HG03342 (cell line): ENCODE measurements around the gene KBTBD13.
"Not testable (repeated sequence)": the region's sequence is repeated elsewhere in the genome, so short reads cannot be mapped to it uniquely, and the experiment has no call there.

Experiments
- ATAC-seq: cut with Tn5 transposase; IDR thresholded peaks from one replicate; pipeline ENCODE4 v1.9.1; 2021; ENCODE audit warnings: mild to moderate bottlenecking, moderate library complexity; ENCODE audit not compliant: unreplicated experiment

KBTBD13 gene

DNA sequence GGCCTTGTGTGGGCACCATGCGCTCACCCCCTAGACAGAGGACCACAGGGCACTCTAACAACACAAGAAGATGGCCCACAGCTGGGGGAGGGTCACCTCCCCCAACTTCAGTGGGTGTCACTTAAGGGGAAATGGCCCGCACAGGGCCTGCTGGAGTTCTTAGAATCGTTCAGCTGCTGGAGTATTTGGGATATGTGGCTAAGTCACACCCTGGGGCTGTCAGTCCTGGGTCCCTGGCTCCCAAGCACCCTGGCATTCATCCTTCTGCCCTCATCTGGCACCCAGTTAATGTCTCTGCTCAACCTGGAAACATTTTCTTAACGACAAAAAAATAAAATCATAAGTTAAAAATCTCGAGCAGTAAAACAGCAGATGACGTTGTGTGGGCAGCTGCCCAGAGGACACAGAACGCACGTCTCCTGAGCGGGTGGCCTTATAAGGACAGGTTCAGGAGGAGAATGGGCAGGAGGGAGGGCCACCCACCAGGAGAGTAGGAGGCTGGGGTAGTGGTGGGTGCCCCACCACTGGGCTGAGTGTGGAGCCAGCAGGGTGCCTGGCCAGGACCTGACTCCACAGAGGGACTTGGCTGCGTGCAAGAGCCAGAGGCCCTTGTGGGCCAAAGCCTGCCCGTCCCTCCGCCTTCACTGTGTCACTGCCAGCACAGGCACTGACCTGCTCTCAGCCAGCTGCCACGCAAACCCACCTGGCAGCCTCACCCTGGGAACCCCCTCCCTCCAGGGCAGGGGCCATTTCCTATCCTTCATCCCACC lies 11.5 kb downstream of the KBTBD13 start:
- ATAC-seq = no peak

DNA sequence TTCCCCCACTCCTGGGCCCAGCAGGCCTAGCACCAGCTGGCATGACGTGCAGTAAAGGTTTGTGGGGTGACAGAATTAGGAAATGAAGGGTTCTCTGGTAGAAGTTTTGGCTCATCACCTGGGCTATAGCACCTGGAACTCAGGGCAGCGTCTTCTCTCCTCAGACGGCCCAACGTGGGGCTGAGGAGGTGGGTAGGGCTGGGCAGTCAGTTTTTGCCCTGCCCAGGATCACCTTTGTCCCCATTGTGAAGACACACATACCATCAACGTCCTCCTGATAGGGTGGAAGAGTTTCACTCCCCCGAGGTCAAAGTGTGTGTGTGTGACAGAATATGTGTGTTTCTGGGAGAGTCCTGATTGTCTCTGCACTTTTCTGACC lies 12.1 kb downstream of the KBTBD13 start:
- ATAC-seq = no peak

DNA sequence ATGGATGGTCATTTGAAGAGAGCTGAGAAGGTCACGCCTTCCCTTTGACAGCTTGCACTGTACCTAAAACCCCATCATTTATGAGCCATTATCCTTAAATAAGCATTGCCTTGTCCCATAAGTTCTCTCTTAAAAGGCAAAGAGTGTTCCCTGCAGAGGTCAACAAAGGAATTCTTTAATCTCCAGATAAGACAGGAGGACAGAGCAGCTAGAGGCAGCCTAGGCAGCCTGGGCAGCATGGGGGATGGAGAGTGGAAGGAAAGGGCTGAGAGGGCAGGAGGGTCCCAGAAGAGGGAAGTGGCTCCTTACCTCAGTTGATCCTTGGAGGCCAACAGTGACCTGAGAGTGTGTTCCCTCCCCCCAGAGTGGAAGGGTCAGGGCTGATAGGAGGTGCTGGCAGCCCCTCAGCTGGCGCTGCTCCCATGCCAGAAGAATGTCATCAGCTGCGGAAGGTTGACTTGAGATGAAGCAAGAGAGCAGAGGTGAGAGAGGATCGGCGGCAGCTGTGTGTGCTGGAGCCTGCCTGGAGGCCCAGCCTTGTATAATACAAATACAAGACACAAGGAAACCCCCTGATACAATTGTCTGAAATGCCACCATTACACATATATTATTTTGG lies 12.8 kb downstream of the KBTBD13 start:
- ATAC-seq = no peak

DNA sequence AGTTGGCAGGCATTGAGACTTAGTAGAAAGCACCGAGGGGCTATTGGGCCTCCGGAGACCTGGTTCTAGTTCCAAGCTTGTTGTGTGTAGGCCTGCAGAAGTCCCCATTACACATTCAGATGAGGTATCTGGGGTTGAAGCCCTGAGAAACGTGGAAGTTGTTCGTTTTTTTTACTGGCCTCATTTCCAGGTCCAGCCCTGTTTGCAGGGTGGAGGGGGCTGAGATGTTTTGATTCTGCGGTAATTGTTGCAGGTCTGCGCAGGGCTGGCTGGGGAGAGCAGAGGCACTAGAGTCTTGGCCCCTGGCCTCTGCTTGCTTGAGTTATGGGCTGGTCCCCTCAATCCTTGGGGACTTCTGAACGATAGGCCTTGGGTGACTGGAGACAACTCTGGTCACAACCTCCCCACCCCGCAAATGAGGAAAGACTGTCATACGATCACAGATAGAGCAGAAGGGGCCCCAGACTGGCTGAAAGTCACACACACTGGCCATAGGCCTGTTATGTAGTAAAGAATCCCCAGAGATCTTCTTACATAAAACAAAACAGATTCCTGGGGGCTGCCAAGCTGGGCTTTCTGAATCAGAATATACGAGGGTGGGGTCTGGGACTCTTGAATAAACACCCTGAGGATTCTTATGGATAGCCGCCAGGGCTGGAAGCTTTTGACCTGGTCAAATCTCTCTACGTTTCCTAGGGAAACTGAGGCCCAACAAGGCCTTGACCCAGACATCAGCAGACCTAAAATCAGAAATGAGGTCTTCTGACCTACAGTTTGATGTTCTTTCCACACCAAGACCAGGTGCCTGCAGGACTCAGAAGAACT lies 15.6 kb downstream of the KBTBD13 start:
- ATAC-seq = no peak

DNA sequence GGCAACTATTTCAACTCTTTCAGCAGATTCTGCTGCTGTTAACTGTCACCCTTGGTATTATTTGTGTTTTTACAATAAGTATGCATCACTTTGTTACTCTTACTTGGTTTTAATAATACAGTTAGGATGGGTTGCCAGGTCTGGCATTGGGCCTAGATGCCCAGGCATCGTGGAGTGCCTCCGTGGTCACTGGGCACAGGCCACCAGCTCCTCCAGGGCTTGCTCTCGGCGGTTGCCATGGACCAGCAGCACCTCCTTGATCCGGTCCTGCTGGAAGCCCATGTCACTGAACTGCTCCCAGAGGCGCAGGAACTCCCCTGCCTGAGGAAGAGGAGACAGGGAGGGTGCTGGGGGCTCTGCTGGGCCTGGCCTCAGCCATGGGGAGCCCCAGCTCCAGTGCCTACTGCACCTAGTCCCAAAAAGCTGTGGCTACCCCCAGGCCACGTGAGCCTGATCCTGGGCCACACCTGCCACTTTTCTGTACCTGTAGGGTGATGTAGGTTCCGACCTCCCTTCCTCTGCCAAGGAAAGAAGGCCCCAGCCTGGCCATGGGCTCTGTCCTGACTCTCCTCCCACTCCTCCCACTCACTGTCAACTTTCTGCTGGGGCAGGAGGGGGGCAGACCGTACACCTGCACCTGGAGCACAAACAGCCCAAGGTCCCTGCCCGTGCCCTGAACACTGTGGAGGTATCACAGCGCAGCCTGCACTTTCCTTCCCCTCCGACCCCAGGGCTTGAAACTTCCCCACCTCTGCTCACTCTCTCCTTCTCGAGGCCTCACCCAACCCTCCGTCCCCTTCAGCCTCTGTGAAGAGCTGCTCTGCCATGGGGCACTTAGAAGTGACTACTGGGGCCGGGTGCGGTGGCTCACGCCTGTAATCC lies 16.6 kb downstream of the KBTBD13 start:
- no peak for ATAC-seq

DNA sequence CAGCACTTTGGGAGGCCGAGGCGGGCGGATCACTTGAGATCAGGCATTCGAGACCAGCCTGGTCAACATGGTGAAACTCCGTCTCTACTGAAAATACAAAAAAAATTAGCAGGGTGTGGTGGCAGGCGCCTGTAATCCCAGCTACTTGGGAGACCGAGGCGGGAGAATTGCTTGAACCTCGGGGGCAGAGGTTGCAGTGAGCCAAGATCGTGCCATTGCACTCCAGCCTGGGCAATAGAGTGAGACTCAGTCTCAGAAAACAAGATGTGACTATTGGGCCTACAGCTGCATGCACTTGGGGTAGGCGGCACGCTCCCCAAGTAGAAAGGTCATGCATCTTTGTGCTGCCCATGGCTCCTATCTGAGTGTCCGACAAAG lies 17.2 kb downstream of the KBTBD13 start:
- ATAC-seq = not testable (repeated sequence)

DNA sequence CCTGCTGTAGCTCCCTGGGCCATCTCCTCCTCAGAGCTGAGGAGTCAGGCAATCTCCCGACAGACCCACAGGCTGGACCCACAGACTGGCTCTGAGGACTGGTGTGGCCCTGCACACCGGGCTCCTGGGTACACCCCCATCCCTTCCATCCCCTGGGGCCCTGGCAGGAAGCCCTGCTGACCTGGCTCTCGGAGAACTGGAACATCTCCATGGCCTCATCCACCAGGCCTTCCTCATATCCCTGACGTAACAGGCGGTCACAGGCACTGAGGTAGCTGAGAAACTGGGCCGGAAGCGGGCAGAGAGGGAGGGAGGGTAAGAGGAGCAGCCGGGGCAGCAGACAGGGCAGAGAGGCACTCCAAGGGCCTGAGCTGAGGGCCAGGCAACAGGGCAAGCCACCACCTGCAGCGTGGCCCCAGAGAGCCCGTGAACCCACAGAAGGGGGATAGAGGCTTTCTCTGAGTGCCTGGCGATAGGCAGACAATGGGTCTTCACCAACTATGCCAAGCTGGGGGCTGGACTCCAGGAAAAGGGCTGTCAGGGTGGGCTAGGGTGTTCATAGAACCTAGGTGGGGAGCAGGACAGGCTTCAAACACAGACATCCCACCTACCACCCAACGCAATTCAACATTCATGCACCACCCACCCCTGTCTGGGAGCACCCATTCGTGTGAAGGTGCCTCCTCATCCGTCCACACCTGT lies 17.9 kb downstream of the KBTBD13 start:
- no peak for ATAC-seq

DNA sequence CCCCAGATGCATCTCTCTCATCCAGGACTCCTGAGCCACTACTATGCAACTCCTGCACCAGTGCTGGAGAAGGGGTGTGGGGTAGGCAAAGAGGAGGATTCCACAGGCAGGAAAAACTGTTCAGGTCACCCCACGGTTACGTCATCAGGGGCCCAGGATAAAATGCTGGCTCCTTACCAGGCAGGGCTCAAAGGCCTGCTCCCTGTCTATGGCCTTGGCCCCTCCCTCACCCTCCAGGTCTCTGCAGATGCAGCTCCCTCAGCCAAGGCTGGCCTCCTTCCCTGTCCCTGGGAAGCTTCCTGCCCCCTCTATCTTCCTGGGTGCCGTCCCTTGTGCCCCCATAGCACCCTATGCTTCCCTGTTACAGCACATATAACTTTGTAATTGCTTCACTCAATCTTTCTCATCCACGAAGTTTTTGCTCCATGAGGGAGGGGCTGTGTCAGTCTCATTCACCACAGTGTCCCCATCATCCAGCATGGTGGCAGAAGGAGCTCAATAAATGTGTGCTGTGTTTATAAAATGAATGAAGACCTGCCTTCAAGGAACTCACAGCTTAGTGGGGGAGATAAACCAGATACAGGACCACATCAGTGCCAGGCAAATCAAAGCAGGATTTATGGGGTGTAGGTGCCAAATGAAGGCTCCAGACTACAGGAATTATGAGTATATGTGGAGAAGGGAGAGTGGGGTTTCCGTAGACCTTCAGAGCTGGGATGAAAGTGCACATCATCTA lies 18.6 kb downstream of the KBTBD13 start:
- ATAC-seq = no peak

DNA sequence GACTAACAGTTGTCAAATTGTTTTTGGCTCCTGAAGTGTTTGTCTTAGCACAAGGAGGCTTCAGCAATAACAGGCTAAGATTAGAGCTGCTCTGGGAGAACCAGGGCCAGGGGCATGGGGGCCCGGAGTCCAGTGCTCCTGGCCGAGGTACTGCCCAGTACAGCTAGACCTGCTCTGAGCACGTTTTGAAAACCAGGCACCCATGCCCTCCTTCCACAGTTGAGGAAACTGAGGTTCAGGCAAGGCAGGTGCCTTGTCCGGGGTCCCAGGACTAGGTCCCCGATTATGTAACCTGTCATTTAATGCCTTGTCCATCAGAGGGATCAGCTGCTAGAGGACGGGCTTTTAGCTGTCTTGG lies 19.2 kb downstream of the KBTBD13 start:
- ATAC-seq = no peak

DNA sequence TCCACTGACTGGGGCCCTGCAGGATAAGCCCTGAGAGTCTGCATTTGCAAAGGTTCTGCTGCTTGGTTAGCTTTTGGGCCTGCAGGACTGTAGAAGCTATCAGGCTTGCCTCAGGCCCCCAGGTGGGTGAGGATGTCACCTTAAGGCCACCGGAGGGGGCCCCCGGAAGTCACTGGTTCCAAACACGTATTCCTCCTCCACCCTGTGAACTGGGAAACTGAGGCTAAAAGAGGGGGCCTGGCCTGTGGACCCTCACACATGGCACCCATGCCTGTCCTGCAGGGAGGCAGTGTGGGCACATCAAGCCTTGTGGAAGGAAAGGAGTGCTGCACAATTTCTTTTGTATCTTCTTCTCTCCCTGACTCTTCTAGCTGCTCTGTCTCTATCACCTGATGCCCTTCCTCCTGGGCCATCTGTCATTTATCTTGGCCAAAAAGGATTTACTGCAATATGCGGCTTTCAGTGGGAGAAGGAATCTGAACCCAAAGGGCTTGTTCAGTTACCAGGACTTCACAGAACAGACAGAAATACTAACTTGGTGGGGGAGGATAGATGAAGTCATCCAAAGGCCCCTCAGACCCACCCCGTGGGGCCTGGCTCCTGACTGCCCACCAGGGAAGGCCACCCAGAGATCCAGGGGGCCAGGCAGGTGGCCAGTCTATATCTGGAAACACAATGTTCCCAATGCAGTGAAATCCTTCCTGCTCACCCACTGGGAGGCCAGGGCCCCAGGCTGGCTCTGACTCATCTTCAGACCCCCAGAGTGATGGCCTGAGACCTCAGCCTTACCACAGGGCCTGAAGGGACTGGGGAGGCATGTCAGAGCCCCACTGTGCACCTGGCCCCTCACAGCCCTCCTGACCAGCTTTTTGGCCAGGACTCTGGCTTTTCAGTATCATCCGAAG lies 20.2 kb downstream of the KBTBD13 start:
- ATAC-seq = no peak

DNA sequence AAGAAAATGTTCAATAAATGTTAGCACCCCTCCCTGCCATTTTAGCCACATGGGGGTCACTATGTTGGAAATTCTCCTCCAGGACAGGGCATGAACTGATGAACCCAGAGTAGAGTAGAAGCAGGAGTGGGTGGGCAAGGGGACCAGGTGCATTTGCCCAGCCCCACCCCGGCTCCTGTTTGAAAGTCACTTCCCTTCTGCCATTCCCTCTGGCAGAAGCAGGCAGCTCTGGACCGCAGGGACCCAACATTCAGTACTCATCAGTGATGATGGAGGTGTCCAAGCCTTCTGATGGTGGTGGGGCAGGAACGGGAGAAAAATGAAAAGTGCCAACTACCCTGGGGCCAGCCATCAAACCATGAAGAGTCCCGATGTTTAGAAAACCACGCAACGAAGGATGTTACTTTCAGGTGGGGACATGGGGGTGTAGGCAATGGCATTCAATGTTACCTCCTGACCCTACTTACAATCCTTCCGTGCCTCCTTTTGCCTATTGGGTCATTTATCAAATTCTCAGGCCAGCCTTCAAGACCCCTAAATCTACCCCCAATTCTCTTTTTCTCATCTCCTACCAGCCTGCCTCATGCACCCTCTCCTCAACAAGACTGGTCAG lies 21.2 kb downstream of the KBTBD13 start:
- no peak for ATAC-seq

DNA sequence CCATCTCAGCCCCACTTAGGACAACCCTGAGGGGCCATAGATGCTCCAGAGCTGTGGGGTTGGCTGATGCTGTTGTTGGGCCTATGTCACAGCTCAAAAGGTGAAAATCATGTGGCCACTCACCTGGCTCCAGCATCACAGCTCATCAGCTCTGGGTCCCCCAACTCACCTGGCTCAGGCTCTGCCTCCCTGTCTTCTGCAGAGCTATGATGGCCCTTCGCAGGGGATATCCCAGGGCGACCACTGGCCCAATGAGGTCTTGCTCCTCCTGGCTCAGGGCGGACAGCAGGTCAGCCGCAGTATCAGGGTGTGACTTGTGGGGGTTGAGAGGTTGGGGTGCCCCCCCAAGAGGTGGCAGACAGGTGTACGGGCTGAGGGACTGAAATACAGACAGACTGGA lies 22.8 kb downstream of the KBTBD13 start:
- ATAC-seq = no peak

DNA sequence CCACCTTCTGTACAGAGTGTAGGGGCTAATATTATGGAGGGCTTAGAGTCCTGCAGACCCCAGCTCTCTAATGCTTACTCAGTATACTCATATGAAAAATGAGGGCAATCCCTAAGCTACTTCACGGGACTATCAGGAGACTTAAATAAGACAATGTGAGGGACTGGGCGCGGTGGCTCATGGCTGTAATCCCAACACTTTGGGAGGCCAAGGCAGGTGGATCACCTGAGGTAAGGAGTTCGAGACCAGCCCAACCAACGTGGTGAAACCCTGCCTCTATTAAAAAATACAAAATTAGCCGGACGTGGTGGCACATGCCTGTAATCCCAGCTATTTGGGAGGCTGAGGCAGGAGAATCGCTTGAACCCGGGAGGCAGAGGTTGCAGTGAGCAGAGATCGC lies 23.3 kb downstream of the KBTBD13 start:
- ATAC-seq = not testable (repeated sequence)

DNA sequence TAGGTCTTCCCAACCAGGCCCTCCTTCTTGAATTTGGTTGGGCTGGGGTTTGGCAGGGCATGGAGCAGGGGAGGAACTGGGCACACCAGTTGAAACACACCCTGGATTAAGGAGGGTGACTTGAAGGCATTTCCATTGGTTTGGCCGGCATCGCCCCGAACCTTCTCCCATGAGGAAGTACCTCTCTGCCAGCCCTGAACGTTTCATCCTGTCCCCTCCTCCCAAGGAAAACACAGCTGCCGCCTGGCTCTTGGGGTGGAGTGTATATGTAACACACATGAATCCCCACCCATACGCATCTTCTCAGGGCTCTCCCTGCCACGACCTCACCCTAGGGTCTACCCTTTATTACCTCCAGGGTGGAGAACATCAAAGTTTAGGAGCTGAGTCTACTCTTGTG lies 23.9 kb downstream of the KBTBD13 start:
- no peak for ATAC-seq

DNA sequence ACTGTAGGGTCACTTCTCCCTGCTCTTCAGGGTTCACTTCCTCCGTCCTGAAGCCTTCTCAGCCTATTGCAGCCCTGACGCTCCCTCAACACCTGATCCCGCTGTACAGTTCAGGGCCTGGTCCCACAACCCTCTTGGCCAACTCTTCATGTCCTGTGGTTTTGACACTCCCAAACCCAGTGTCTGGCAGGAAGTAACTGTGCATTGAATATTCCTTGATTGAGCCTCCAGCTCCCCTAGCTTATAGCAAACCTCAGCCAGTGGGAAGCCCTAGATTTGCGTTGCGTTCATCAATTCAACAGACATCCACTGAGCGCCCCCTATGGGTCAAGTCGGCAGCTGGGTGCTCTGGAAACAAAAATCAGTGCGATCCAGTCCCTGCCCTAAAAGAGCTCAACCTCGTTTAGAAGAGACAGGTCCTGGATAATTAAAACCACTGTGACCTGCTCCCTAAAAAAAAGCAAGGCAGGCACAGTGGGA lies 24.9 kb downstream of the KBTBD13 start:
- ATAC-seq = no peak

DNA sequence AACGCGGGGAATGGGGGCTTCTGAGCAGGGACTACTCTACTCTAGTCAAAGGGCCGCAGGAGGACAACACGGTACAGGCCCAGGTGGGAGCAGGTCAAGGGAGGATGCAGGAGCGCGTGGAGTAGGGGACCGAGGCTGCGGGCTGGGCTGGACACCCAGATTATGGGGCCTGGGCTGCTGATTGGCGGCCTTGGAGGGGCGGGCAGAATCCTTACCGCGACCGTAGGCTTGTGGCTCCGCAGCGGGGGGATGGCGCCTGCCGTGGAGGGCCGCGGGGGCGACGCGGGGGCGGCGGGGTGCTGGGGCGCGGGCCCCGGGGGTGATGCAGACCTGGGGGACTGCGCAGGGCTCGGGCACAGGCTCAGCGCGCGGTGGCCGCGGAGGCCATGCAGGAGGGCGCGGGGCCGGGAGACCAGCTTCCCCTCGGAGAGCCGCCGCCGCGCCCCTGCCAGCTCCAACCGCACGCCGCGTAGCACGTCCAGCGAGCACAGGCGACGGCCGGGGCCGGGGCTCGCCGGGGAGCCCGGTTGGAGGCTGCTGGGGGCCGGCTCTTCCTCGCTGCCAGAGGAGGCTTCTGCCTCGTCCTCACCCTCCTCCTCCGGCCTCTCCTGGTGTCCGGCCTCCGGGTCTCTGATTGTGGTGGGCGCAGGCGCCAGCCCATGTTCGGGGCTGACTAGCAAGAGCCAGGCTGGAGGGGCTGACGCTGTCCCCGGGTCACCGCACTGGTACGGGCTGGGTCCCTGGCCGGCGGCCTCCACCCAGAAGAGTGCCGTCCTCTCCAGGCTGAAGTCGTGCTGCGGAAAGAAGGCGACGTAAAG lies 25.6 kb downstream of the KBTBD13 start:
- no peak for ATAC-seq

DNA sequence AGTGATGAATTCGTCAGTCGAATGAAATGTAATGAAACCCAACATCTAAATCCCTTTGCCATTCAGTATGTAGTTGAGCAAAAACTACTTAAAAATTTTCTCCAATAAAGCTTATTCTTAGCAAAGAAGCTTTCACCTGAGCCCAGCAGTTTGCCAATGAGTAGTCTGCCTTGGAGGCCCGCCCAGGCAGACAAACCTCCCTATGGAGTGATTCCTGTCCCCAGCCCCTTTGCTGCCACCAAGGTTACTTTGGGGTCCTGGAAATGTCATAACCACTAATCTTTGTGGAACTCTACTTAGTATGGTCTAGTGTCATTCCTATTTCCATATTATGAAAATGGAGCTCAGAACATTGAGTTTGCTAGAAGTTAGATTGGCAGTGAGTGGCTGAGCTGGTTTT lies 26.4 kb downstream of the KBTBD13 start:
- no peak for ATAC-seq
